H9 (cell line): ENCODE results near the gene MACROH2A1. TPM values are rescaled to one million over a fixed set of nuclear protein-coding genes. Genes with fewer than 3 reads are reported as not detected.

Experiments used
- DNase-seq: peaks from one replicate; pipeline ENCODE4 v3.0.0-alpha.2; 2017
- H2AFZ ChIP-seq: one replicate; pipeline ENCODE4 v1.6.1; 2013; ENCODE audit warnings: mild to moderate bottlenecking, low read length, control low read depth, moderate library complexity
- H2AK5ac ChIP-seq: 2 replicates; pipeline ENCODE4 v1.6.1; 2013; ENCODE audit warnings: low read length, control low read depth, mixed read lengths; ENCODE audit not compliant: insufficient read length
- H2BK120ac ChIP-seq: one replicate; pipeline ENCODE4 v1.6.1; 2013; ENCODE audit warnings: low read depth, mild to moderate bottlenecking, low read length, control low read depth, inconsistent platforms; ENCODE audit not compliant: poor library complexity, severe bottlenecking
- H2BK12ac ChIP-seq: 2 replicates; pipeline ENCODE4 v1.6.1; 2013; ENCODE audit warnings: low read length, control low read depth, mixed read lengths, low read depth; ENCODE audit not compliant: insufficient read length
- H2BK15ac ChIP-seq: 2 replicates; pipeline ENCODE4 v1.6.1; 2013; ENCODE audit warnings: low read depth, low read length, control low read depth
- H2BK20ac ChIP-seq: one replicate; pipeline ENCODE4 v1.6.1; 2013; ENCODE audit warnings: low read depth, mild to moderate bottlenecking, low read length, control low read depth, inconsistent platforms; ENCODE audit not compliant: poor library complexity, severe bottlenecking
- H2BK5ac ChIP-seq: 2 replicates; pipeline ENCODE4 v1.6.1; 2013; ENCODE audit warnings: low read length, control low read depth, mixed read lengths; ENCODE audit not compliant: insufficient read length
- H3K14ac ChIP-seq: 2 replicates; pipeline ENCODE4 v1.6.1; 2013; ENCODE audit warnings: low read length, control low read depth; ENCODE audit not compliant: insufficient read depth
- H3K18ac ChIP-seq: 2 replicates; pipeline ENCODE4 v1.6.1; 2013; ENCODE audit warnings: low read depth, mild to moderate bottlenecking, mixed read lengths, low read length, control low read depth; ENCODE audit not compliant: insufficient read length
- H3K23ac ChIP-seq: 2 replicates; pipeline ENCODE4 v1.6.1; 2013; ENCODE audit warnings: low read length, control low read depth, mixed read lengths, low read depth; ENCODE audit not compliant: insufficient read length
- H3K23me2 ChIP-seq: 2 replicates; pipeline ENCODE4 v1.6.1; 2013; ENCODE audit warnings: low read depth, mild to moderate bottlenecking, mixed read lengths, low read length, control low read depth; ENCODE audit not compliant: insufficient read length, poor library complexity, severe bottlenecking
- H3K27ac ChIP-seq: 2 replicates; pipeline ENCODE4 v1.5.1; 2013; ENCODE audit warnings: low read length, control low read depth, mixed read lengths, low read depth; ENCODE audit not compliant: insufficient read length
- H3K27me3 ChIP-seq: 2 replicates; pipeline ENCODE4 v1.6.1; 2013; ENCODE audit warnings: low read length, control low read depth, inconsistent platforms; ENCODE audit not compliant: insufficient read depth
- H3K4ac ChIP-seq: 2 replicates; pipeline ENCODE4 v1.6.1; 2013; ENCODE audit warnings: low read depth, mild to moderate bottlenecking, control low read depth, inconsistent platforms, low read length, moderate library complexity
- H3K4me1 ChIP-seq: 2 replicates; pipeline ENCODE4 v1.6.1; 2013; ENCODE audit warnings: low read length, control low read depth, inconsistent platforms; ENCODE audit not compliant: insufficient read depth
- H3K4me2 ChIP-seq: 2 replicates; pipeline ENCODE4 v1.6.1; 2013; ENCODE audit warnings: low read length, control low read depth, mixed read lengths; ENCODE audit not compliant: insufficient read length, insufficient read depth
- H3K56ac ChIP-seq: 2 replicates; pipeline ENCODE4 v1.6.1; 2013; ENCODE audit warnings: low read depth, mild to moderate bottlenecking, mixed read lengths, low read length, control low read depth; ENCODE audit not compliant: insufficient read length
- H3K79me1 ChIP-seq: 2 replicates; pipeline ENCODE4 v1.6.1; 2013; ENCODE audit warnings: low read depth, mild to moderate bottlenecking, moderate library complexity, low read length, control low read depth, inconsistent platforms; ENCODE audit not compliant: insufficient read depth, poor library complexity, severe bottlenecking
- H3K79me2 ChIP-seq: 2 replicates; pipeline ENCODE4 v1.6.1; 2013; ENCODE audit warnings: low read length, control low read depth, inconsistent platforms; ENCODE audit not compliant: insufficient read depth
- H3K9ac ChIP-seq: 2 replicates; pipeline ENCODE4 v1.6.1; 2013; ENCODE audit warnings: low read length, control low read depth, mixed read lengths; ENCODE audit not compliant: insufficient read length; ENCODE audit errors: extremely low read depth
- H3K9me3 ChIP-seq: one replicate; pipeline ENCODE4 v1.6.1; 2013; ENCODE audit warnings: low read depth, low read length, inconsistent platforms; ENCODE audit not compliant: control insufficient read depth
- H3T11ph ChIP-seq: one replicate; pipeline ENCODE4 v1.6.1; 2013; ENCODE audit warnings: mild to moderate bottlenecking, low read length, control low read depth, inconsistent platforms
- H4K20me1 ChIP-seq: one replicate; pipeline ENCODE4 v1.6.1; 2013; ENCODE audit not compliant: control insufficient read depth, insufficient read length, insufficient read depth
- H4K5ac ChIP-seq: 2 replicates; pipeline ENCODE4 v1.6.1; 2013; ENCODE audit warnings: low read depth, mild to moderate bottlenecking, mixed read lengths, low read length, control low read depth; ENCODE audit not compliant: insufficient read length
- H4K8ac ChIP-seq: replicated peaks from 2 replicates; pipeline ENCODE4 v1.6.1; 2013; ENCODE audit warnings: low read length, control low read depth, mixed read lengths, low read depth; ENCODE audit not compliant: insufficient read length
- H4K91ac ChIP-seq: 2 replicates; pipeline ENCODE4 v1.6.1; 2013; ENCODE audit warnings: low read depth, mild to moderate bottlenecking, moderate library complexity, mixed read lengths, low read length, control low read depth; ENCODE audit not compliant: insufficient read length
- H3K27ac Mint-ChIP-seq, 3 experiments: 2 replicates in 2 of 3; 3 replicates in 1 of 3; pipeline ENCODE4 v1.8.0; 2020 to 2021; ENCODE audit warnings: mixed read lengths in 3 of 3, mild to moderate bottlenecking in 1 of 3, moderate library complexity in 1 of 3
- H3K27me3 Mint-ChIP-seq: 2 replicates; pipeline ENCODE4 v1.8.0; 2021; ENCODE audit warnings: low read depth, mild to moderate bottlenecking, moderate library complexity, mixed read lengths
- H3K36me3 Mint-ChIP-seq, 3 experiments: 2 replicates in 2 of 3; 3 replicates in 1 of 3; pipeline ENCODE4 v1.8.0; 2020 to 2021; ENCODE audit warnings: low read depth in 3 of 3, mixed read lengths in 3 of 3; ENCODE audit not compliant: insufficient read depth in 1 of 3
- H3K4me1 Mint-ChIP-seq, 2 experiments: 2 replicates each; pipeline ENCODE4 v1.8.0; 2020; ENCODE audit warnings: mixed read lengths in 2 of 2
- H3K4me3 Mint-ChIP-seq, 2 experiments: 2 replicates in 1 of 2; 3 replicates in 1 of 2; pipeline ENCODE4 v1.8.0; 2020 to 2021; ENCODE audit warnings: mild to moderate bottlenecking in 2 of 2, mixed read lengths in 2 of 2, moderate library complexity in 1 of 2
- H3K9me3 Mint-ChIP-seq, 2 experiments: 2 replicates in 1 of 2; 3 replicates in 1 of 2; pipeline ENCODE4 v1.8.0; 2020; ENCODE audit warnings: mild to moderate bottlenecking in 2 of 2, mixed read lengths in 2 of 2, moderate library complexity in 1 of 2
- WGBS: extraction: QIAGEN DNeasy Blood & Tissue Kit; methylation state at CpG from one replicate; pipeline ENCODE4 v1.1.7; 2013; ENCODE audit warnings: missing lambda C conversion rate, low lambda C conversion rate, mixed read lengths; ENCODE audit not compliant: insufficient read length; ENCODE audit errors: extremely low coverage; 5-methylcytosine and 5-hydroxymethylcytosine counted together
- total RNA-seq: library from RNA; stranded (reverse); gene quantifications from 2 replicates; pipeline ENCODE4 v1.2.1, GENCODE V29; 2021
- TF ChIP-seq, protein P1 (sequence below): fragments of 200-600 bp; sonication (generic); conservative IDR thresholded peaks from 3 replicates; pipeline ENCODE4 v1.8.0; 2021; ENCODE audit warnings: antibody characterized with exemption, mild to moderate bottlenecking

MACROH2A1 gene
- total RNA-seq, 1 experiment from 2014 or later = 111 TPM

DNA sequence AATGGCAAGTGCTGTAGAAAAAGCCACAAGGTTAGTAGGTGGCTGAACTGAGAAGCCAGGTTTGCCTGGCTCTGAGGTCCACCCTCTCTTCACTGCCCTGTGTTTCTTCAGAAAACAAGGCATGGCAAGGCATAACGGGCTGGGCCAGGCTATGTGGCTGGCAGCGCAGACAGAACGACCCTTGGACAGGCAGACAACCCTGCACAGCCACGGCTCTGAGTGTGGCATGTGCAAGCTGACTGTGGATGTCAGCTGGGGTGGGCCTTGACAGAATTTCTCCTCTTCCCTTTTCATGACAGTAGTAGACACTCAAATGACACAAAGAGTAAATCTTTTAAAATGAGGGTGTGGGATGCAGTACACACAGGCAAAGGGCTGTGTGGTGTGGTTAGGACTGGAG, 81.7 kb downstream of the MACROH2A1 start:
- Mint-ChIP-seq H3K4me3 (no peak overlapping the region), H3K9me3 (no peaks in the 10 kb centered on the region), H3K27me3 (peaks cover 57% of the 10 kb centered on the region), H3K4me1 (0 out of 4 replicates have a peak, but pooled peaks cover 2% of the 10 kb centered on the region in 2 experiments), H3K27ac (no peak overlapping the region), H3K36me3 (no peaks in the 10 kb centered on the region; a peak in 2 of 7 replicates)
- no peak overlapping the region for H3K14ac ChIP-seq
- no peak overlapping the region for H3K4me2 ChIP-seq
- no peak overlapping the region for H3K18ac ChIP-seq
- no peaks in the 10 kb centered on the region for H3K79me2 ChIP-seq
- peak; percentile 9 for DNase-seq
- H2BK20ac ChIP-seq = no peak overlapping the region
- no peak overlapping the region for H3K4ac ChIP-seq
- H3K23me2 ChIP-seq = no peaks in the 10 kb centered on the region
- TF ChIP-seq, protein P1, sequence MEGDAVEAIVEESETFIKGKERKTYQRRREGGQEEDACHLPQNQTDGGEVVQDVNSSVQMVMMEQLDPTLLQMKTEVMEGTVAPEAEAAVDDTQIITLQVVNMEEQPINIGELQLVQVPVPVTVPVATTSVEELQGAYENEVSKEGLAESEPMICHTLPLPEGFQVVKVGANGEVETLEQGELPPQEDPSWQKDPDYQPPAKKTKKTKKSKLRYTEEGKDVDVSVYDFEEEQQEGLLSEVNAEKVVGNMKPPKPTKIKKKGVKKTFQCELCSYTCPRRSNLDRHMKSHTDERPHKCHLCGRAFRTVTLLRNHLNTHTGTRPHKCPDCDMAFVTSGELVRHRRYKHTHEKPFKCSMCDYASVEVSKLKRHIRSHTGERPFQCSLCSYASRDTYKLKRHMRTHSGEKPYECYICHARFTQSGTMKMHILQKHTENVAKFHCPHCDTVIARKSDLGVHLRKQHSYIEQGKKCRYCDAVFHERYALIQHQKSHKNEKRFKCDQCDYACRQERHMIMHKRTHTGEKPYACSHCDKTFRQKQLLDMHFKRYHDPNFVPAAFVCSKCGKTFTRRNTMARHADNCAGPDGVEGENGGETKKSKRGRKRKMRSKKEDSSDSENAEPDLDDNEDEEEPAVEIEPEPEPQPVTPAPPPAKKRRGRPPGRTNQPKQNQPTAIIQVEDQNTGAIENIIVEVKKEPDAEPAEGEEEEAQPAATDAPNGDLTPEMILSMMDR = no peak
- H4K5ac ChIP-seq = no peak overlapping the region
- H3K27me3 ChIP-seq = no peaks in the 10 kb centered on the region
- H3K9ac ChIP-seq = no peak overlapping the region
- H4K20me1 ChIP-seq = peaks cover 2% of the 10 kb centered on the region
- no peak overlapping the region for H3K23ac ChIP-seq
- WGBS = no CpG with 5 or more reads among the region's 4 CpGs
- H2BK15ac ChIP-seq = no peak overlapping the region
- H2AK5ac ChIP-seq = no peak overlapping the region
- H2AFZ ChIP-seq = no peak overlapping the region
- no peaks in the 10 kb centered on the region for H3K4me1 ChIP-seq
- no peak overlapping the region for H3K27ac ChIP-seq
- no peak overlapping the region for H3T11ph ChIP-seq
- no peak overlapping the region for H4K91ac ChIP-seq
- H3K79me1 ChIP-seq = no peaks in the 10 kb centered on the region
- H3K9me3 ChIP-seq = no peaks in the 10 kb centered on the region
- no peak overlapping the region for H3K56ac ChIP-seq
- H2BK5ac ChIP-seq = no peak overlapping the region
- no peak overlapping the region for H2BK12ac ChIP-seq
- no peak overlapping the region for H4K8ac ChIP-seq
- H2BK120ac ChIP-seq = no peak overlapping the region
